Measurements from ENCODE around the gene FZD10.

DNA sequence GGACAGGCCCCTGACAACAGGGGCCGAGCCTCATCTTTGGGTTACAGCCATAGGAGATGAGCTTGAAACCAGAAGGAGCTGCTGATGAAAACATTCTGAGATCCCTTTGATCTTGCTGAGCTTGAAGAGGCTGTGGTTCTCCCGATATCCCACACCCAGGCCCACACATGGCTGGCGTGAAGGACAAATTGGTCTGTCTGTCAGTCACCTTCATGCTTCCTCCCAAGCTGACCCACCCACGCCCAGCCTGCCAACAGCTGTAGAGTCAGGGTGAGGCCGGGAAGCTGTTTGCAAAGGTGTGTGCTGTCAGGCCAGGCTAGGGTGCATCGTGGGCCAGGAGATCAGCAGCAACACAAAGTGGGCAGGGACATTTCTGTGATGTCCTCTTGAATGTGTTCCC lies 43.2 kb downstream of the FZD10 start:
- TF ChIP-seq CREB1 (CRISPR knock-in tag; IDR thresholded peaks at IDR 0.05; ENCODE audit: low read depth) (no peak), STAT1 (IDR thresholded peaks at IDR 0.05; ENCODE audit: unreplicated experiment) (no peak), EZH2 (IDR thresholded peaks at IDR 0.05; ENCODE audit: low read depth, unreplicated experiment) (no peak), POLR2AphosphoS5 (IDR thresholded peaks at IDR 0.05; ENCODE audit: low read depth) (no peak), EZH2phosphoT487 (IDR thresholded peaks at IDR 0.05; ENCODE audit: unreplicated experiment) (no peak), ZNF331 (CRISPR knock-in tag; IDR thresholded peaks at IDR 0.05; ENCODE audit: low read depth) (no peak)
- TF ChIP-seq, protein P1, sequence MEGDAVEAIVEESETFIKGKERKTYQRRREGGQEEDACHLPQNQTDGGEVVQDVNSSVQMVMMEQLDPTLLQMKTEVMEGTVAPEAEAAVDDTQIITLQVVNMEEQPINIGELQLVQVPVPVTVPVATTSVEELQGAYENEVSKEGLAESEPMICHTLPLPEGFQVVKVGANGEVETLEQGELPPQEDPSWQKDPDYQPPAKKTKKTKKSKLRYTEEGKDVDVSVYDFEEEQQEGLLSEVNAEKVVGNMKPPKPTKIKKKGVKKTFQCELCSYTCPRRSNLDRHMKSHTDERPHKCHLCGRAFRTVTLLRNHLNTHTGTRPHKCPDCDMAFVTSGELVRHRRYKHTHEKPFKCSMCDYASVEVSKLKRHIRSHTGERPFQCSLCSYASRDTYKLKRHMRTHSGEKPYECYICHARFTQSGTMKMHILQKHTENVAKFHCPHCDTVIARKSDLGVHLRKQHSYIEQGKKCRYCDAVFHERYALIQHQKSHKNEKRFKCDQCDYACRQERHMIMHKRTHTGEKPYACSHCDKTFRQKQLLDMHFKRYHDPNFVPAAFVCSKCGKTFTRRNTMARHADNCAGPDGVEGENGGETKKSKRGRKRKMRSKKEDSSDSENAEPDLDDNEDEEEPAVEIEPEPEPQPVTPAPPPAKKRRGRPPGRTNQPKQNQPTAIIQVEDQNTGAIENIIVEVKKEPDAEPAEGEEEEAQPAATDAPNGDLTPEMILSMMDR (conservative IDR thresholded peaks at IDR 0.05; ENCODE audit: low read depth in 2 of 2) = no peak

All from GM23338 (cell line).